Stimulated activated naive CD8-positive, alpha-beta T cell treated with anti-CD3 and anti-CD28 coated beads, Interleukin-15, Interleukin-2, amounts not matched to agents 100 ng/mL and 50 ng/mL, for 24 hours (primary cell): ENCODE measurements around the gene PCDHGA5.
"Not testable (repeated sequence)": the region's sequence is repeated elsewhere in the genome, so short reads cannot be mapped to it uniquely, and the experiment has no call there.

Experiments used
- H3K27ac Mint-ChIP-seq: one replicate; pipeline ENCODE4 v1.8.0; 2021; ENCODE audit warnings: mild to moderate bottlenecking, mixed read lengths
- H3K27me3 Mint-ChIP-seq: one replicate; pipeline ENCODE4 v1.8.0; 2021; ENCODE audit warnings: mixed read lengths
- H3K36me3 Mint-ChIP-seq: one replicate; pipeline ENCODE4 v1.8.0; 2021; ENCODE audit warnings: low read depth, mixed read lengths
- H3K4me1 Mint-ChIP-seq: one replicate; pipeline ENCODE4 v1.8.0; 2021; ENCODE audit warnings: low read depth, mixed read lengths
- H3K4me3 Mint-ChIP-seq: one replicate; pipeline ENCODE4 v1.8.0; 2021; ENCODE audit warnings: mild to moderate bottlenecking, mixed read lengths
- H3K9me3 Mint-ChIP-seq: one replicate; pipeline ENCODE4 v1.8.0; 2021; ENCODE audit warnings: mixed read lengths

Gene PCDHGA5

GRCh38 chr5:141366016-141366896 is 2.3 kb downstream of the PCDHGA5 start:
- Mint-ChIP-seq H3K9me3 (peaks cover 40% of the 10 kb centered on the region), H3K27ac (no peak overlapping the region), H3K27me3 (peaks cover 88% of the 10 kb centered on the region), H3K36me3 (peaks cover 27% of the 10 kb centered on the region), H3K4me1 (no peaks in the 10 kb centered on the region), H3K4me3 (no peak overlapping the region)

GRCh38 chr5:141369994-141370848 is 6.3 kb downstream of the PCDHGA5 start, which contains the start of gene PCDHGB3:
PCDHGB3 (plus strand) TSS chr5:141370242; CDS start chr5:141370395, 153 bp downstream.
- H3K4me1 Mint-ChIP-seq: no peaks in the 10 kb centered on the region
- H3K4me3 Mint-ChIP-seq: peak within 1 kb of the TSS; percentile 64
- H3K36me3 Mint-ChIP-seq: peaks cover 35% of the 10 kb centered on the region
- peaks cover 87% of the 10 kb centered on the region for H3K27me3 Mint-ChIP-seq
- peaks cover 39% of the 10 kb centered on the region for H3K9me3 Mint-ChIP-seq
- H3K27ac Mint-ChIP-seq: no peak within 1 kb of the TSS

DNA sequence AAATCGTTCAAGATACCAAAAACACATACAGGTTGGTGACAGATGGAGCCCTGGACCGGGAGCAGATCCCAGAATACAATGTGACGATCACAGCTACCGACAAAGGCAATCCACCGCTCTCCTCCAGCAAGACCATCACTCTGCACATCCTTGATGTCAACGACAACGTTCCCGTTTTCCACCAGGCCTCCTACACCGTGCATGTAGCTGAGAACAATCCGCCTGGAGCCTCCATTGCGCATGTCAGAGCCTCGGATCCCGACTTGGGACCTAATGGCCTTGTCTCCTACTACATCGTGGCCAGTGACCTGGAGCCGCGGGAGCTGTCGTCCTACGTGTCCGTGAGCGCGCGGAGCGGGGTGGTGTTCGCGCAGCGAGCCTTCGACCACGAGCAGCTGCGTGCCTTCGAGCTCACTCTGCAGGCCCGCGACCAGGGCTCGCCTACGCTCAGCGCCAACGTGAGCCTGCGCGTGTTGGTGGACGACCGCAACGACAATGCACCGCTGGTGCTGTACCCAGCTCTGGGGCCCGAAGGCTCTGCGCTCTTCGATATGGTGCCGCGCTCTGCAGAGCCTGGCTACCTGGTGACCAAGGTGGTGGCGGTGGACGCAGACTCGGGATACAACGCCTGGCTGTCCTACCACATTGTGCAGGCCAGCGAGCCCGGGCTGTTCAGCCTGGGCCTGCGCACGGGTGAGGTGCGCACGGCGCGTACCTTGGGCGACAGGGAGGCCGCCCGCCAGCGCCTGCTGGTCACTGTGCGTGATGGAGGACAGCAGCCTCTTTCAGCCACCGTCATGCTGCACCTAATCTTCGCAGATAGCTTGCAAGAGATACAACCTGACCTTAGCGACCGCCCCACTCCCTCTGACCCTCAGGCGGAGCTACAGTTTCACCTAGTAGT is 7.9 kb downstream of the PCDHGA5 start:
- Mint-ChIP-seq H3K27me3 (peaks cover 84% of the 10 kb centered on the region), H3K27ac (no peak overlapping the region), H3K4me1 (no peaks in the 10 kb centered on the region), H3K9me3 (peaks cover 38% of the 10 kb centered on the region), H3K4me3 (no peak overlapping the region), H3K36me3 (peaks cover 32% of the 10 kb centered on the region)

DNA sequence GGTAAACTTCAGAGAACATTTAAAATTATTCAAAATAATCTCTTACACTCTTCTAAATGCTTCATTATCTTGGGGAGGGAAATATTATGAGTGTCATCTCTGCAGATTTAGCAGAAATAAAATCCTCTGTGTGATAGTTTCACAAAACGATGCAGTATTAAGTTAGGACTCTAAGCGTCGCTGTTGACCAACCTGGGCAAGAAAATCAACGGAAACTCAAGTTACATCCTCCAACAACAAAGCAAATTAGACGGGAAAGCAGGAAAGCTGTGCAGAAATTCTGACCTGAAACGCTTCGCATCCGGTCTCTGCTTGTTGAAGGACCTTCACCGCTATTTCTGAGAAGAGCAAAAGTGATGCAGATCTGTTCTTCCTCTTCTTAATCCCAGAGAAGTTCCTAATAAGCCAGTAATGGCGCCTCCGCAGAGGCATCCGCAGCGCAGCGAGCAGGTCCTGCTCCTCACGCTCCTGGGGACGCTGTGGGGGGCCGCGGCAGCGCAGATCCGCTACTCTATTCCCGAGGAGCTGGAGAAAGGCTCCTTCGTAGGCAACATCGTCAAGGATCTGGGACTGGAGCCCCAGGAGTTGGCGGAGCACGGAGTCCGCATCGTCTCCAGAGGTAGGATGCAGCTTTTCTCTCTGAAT is 9.8 kb downstream of the PCDHGA5 start, which contains the start of gene PCDHGA6:
TSS of gene PCDHGA6 (plus strand) at position 219 of the 645 bp plus-strand sequence. CDS start at position 412, 193 bp downstream.
- Mint-ChIP-seq H3K27me3 (peaks cover 79% of the 10 kb centered on the region), H3K9me3 (peaks cover 40% of the 10 kb centered on the region), H3K4me3 (peak within 1 kb of the TSS; percentile 39), H3K4me1 (no peaks in the 10 kb centered on the region), H3K36me3 (peaks cover 32% of the 10 kb centered on the region), H3K27ac (no peak within 1 kb of the TSS)

DNA sequence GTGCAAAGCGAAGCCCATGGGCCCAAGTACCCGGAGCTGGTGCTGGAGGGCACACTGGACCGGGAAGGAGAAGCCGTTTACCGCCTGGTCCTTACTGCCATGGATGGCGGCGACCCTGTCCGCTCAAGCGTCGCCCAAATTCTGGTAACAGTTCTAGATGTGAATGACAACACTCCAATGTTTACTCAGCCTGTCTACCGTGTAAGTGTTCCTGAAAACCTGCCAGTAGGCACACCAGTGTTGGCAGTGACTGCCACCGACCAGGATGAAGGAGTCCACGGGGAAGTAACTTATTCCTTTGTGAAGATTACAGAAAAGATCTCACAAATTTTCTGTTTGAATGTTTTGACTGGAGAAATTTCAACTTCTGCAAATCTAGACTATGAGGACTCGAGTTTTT is 10.7 kb downstream of the PCDHGA5 start:
- Mint-ChIP-seq H3K36me3 (peaks cover 32% of the 10 kb centered on the region), H3K27ac (no peak overlapping the region), H3K9me3 (peaks cover 40% of the 10 kb centered on the region), H3K27me3 (peaks cover 77% of the 10 kb centered on the region), H3K4me3 (no peak overlapping the region), H3K4me1 (no peaks in the 10 kb centered on the region)

- not testable (repeated sequence) for H3K27ac Mint-ChIP-seq, H3K4me3 Mint-ChIP-seq, H3K4me1 Mint-ChIP-seq
- peaks cover 32% of the 10 kb centered on the region for H3K36me3 Mint-ChIP-seq
- peaks cover 39% of the 10 kb centered on the region for H3K9me3 Mint-ChIP-seq
- H3K27me3 Mint-ChIP-seq: peaks cover 75% of the 10 kb centered on the region
These were observed 11.6 kb downstream of the PCDHGA5 start for GRCh38 chr5:141375444-141376155.

GRCh38 chr5:141382469-141383294 is 18.7 kb downstream of the PCDHGA5 start, which contains the start of gene PCDHGA7:
PCDHGA7 (plus strand) TSS chr5:141382742; CDS start chr5:141382900, 158 bp downstream.
- Mint-ChIP-seq H3K9me3 (peaks cover 32% of the 10 kb centered on the region), H3K27me3 (peaks cover 80% of the 10 kb centered on the region), H3K4me1 (no peaks in the 10 kb centered on the region), H3K4me3 (peak within 1 kb of the TSS; percentile 48), H3K27ac (no peak within 1 kb of the TSS), H3K36me3 (peaks cover 12% of the 10 kb centered on the region)

DNA sequence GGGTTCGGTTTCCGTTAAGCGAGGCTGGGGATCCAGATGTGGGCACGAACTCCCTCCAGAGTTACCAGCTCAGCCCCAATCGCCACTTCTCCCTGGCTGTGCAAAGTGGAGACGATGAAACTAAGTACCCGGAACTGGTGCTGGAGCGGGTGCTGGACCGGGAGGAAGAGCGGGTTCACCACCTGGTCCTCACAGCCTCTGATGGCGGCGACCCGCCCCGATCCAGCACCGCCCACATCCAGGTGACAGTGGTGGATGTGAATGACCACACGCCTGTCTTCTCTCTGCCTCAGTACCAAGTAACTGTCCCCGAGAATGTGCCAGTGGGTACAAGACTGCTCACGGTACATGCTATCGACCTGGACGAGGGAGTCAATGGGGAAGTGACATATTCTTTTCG is 19.4 kb downstream of the PCDHGA5 start:
- no peak overlapping the region for H3K27ac Mint-ChIP-seq
- peaks cover 14% of the 10 kb centered on the region for H3K36me3 Mint-ChIP-seq
- H3K9me3 Mint-ChIP-seq: peaks cover 34% of the 10 kb centered on the region
- H3K4me3 Mint-ChIP-seq: no peak overlapping the region
- no peaks in the 10 kb centered on the region for H3K4me1 Mint-ChIP-seq
- H3K27me3 Mint-ChIP-seq: peaks cover 82% of the 10 kb centered on the region

GRCh38 chr5:141384471-141385267 is 20.7 kb downstream of the PCDHGA5 start:
- H3K36me3 Mint-ChIP-seq: peaks cover 23% of the 10 kb centered on the region
- H3K9me3 Mint-ChIP-seq: peaks cover 38% of the 10 kb centered on the region
- no peaks in the 10 kb centered on the region for H3K4me1 Mint-ChIP-seq
- H3K4me3 Mint-ChIP-seq: no peak overlapping the region
- H3K27me3 Mint-ChIP-seq: peaks cover 81% of the 10 kb centered on the region
- H3K27ac Mint-ChIP-seq: no peak overlapping the region

- Mint-ChIP-seq H3K36me3 (peaks cover 27% of the 10 kb centered on the region), H3K9me3 (peaks cover 50% of the 10 kb centered on the region), H3K27me3 (peaks cover 82% of the 10 kb centered on the region)
- not testable (repeated sequence) for H3K27ac Mint-ChIP-seq, H3K4me1 Mint-ChIP-seq, H3K4me3 Mint-ChIP-seq
These were observed 23.8 kb downstream of the PCDHGA5 start, which contains the start of gene PCDHGB4 for GRCh38 chr5:141387557-141388311. PCDHGB4 (plus strand) TSS chr5:141387698; CDS start chr5:141387885, 187 bp downstream.

DNA sequence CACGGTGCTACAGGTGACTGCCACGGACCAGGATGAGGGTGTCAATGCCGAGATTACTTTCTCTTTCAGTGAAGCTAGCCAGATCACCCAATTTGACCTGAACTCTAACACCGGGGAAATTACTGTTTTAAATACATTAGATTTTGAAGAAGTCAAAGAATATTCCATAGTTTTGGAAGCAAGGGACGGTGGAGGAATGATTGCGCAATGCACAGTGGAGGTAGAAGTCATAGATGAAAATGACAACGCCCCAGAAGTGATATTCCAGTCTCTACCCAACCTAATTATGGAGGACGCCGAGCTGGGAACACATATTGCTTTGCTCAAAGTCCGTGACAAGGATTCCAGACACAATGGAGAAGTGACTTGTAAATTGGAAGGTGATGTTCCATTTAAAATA is 24.7 kb downstream of the PCDHGA5 start:
- Mint-ChIP-seq H3K27ac (no peak overlapping the region), H3K9me3 (peaks cover 51% of the 10 kb centered on the region), H3K4me3 (no peak overlapping the region), H3K27me3 (peaks cover 80% of the 10 kb centered on the region), H3K36me3 (peaks cover 27% of the 10 kb centered on the region), H3K4me1 (no peaks in the 10 kb centered on the region)
